BLaER1 (cell line): ENCODE data around the gene NAV3.

Experiments used
- H3K27ac ChIP-seq: shearing (Covaris generic); formaldehyde crosslinking; 2 replicates; pipeline ENCODE4 v1.8.1; 2022
- H3K27me3 ChIP-seq: shearing (Covaris generic); formaldehyde crosslinking; 2 replicates; pipeline ENCODE4 v1.8.1; 2022
- H3K36me3 ChIP-seq: shearing (Covaris generic); formaldehyde crosslinking; 2 replicates; pipeline ENCODE4 v1.8.1; 2022
- H3K4me1 ChIP-seq: shearing (Covaris generic); formaldehyde crosslinking; 2 replicates; pipeline ENCODE4 v1.8.1; 2022
- H3K4me2 ChIP-seq: shearing (Covaris generic); formaldehyde crosslinking; 2 replicates; pipeline ENCODE4 v1.8.1; 2022
- H3K4me3 ChIP-seq: shearing (Covaris generic); formaldehyde crosslinking; 2 replicates; pipeline ENCODE4 v1.8.1; 2022
- H3K9ac ChIP-seq: shearing (Covaris generic); formaldehyde crosslinking; 2 replicates; pipeline ENCODE4 v1.8.1; 2022
- H3K9me3 ChIP-seq: shearing (Covaris generic); formaldehyde crosslinking; 2 replicates; pipeline ENCODE4 v1.8.1; 2022
- H4K20me1 ChIP-seq: shearing (Covaris generic); formaldehyde crosslinking; 2 replicates; pipeline ENCODE4 v1.8.1; 2022
- Cebpa-rat ChIP-seq: shearing (Covaris generic); IDR thresholded peaks from 2 replicates; pipeline ENCODE4 v1.8.1; 2022

Gene NAV3

GRCh38 chr12:77941401-77941800 is 110.7 kb downstream of the NAV3 start:
- Histone ChIP-seq H3K27me3 (no peaks in the 10 kb centered on the region), H3K4me2 (no peak overlapping the region), H3K4me1 (0 out of 2 replicates have a peak, but pooled peaks cover 4% of the 10 kb centered on the region), H3K4me3 (no peak overlapping the region), H3K9ac (no peak overlapping the region), H3K27ac (no peak overlapping the region), H3K36me3 (no peaks in the 10 kb centered on the region), H3K9me3 (no peaks in the 10 kb centered on the region), H4K20me1 (no peaks in the 10 kb centered on the region)
- TF ChIP-seq Cebpa-rat, result no peak

GRCh38 chr12:77943466-77943865 is 112.8 kb downstream of the NAV3 start:
- Histone ChIP-seq H4K20me1 (no peaks in the 10 kb centered on the region), H3K9ac (no peak overlapping the region), H3K27ac (no peak overlapping the region)

GRCh38 chr12:77946541-77947061 is 115.9 kb downstream of the NAV3 start:
- Histone ChIP-seq H3K9me3 (no peaks in the 10 kb centered on the region), H4K20me1 (no peaks in the 10 kb centered on the region), H3K27ac (no peak overlapping the region), H3K36me3 (no peaks in the 10 kb centered on the region), H3K27me3 (no peaks in the 10 kb centered on the region), H3K9ac (no peak overlapping the region), H3K4me2 (no peak overlapping the region), H3K4me1 (no peaks in the 10 kb centered on the region), H3K4me3 (no peak overlapping the region)
- TF ChIP-seq Cebpa-rat, result no peak

More at GRCh38 chr12:77943466-77943865, 112.8 kb downstream of the NAV3 start:
- no peak overlapping the region for H3K4me2 ChIP-seq
- no peak overlapping the region for H3K4me3 ChIP-seq
- no peaks in the 10 kb centered on the region for H3K27me3 ChIP-seq
- no peaks in the 10 kb centered on the region for H3K36me3 ChIP-seq
- TF ChIP-seq Cebpa-rat, result no peak
- H3K9me3 ChIP-seq, result no peaks in the 10 kb centered on the region
- 0 out of 2 replicates have a peak, but pooled peaks cover 4% of the 10 kb centered on the region for H3K4me1 ChIP-seq

- Histone ChIP-seq H4K20me1 (no peaks in the 10 kb centered on the region), H3K4me1 (no peaks in the 10 kb centered on the region), H3K27ac (no peak overlapping the region), H3K4me3 (no peak overlapping the region), H3K4me2 (no peak overlapping the region), H3K9ac (no peak overlapping the region), H3K27me3 (no peaks in the 10 kb centered on the region), H3K36me3 (no peaks in the 10 kb centered on the region), H3K9me3 (no peaks in the 10 kb centered on the region)
- TF ChIP-seq Cebpa-rat, result no peak
Observed at GRCh38 chr12:77947330-77947729, 116.6 kb downstream of the NAV3 start.

GRCh38 chr12:77947746-77948145 is 117.1 kb downstream of the NAV3 start:
- H3K4me3 ChIP-seq, result no peak overlapping the region
- no peak for TF ChIP-seq Cebpa-rat
- H3K27ac ChIP-seq, result no peak overlapping the region
- H4K20me1 ChIP-seq, result no peaks in the 10 kb centered on the region
- H3K9me3 ChIP-seq, result no peaks in the 10 kb centered on the region
- no peak overlapping the region for H3K9ac ChIP-seq
- no peak overlapping the region for H3K4me2 ChIP-seq
- no peaks in the 10 kb centered on the region for H3K27me3 ChIP-seq
- H3K4me1 ChIP-seq, result no peaks in the 10 kb centered on the region
- H3K36me3 ChIP-seq, result no peaks in the 10 kb centered on the region

GRCh38 chr12:77949943-77950342 is 119.2 kb downstream of the NAV3 start:
- no peak for TF ChIP-seq Cebpa-rat
- Histone ChIP-seq H3K9ac (no peak overlapping the region), H3K4me1 (no peaks in the 10 kb centered on the region), H4K20me1 (no peaks in the 10 kb centered on the region), H3K9me3 (no peaks in the 10 kb centered on the region), H3K4me2 (no peak overlapping the region), H3K4me3 (no peak overlapping the region), H3K36me3 (no peaks in the 10 kb centered on the region), H3K27ac (no peak overlapping the region), H3K27me3 (no peaks in the 10 kb centered on the region)

GRCh38 chr12:77953528-77954205 is 123.0 kb downstream of the NAV3 start:
- no peak overlapping the region for H3K4me2 ChIP-seq
- H3K36me3 ChIP-seq, result no peaks in the 10 kb centered on the region
- no peaks in the 10 kb centered on the region for H3K27me3 ChIP-seq
- H4K20me1 ChIP-seq, result no peaks in the 10 kb centered on the region
- no peak overlapping the region for H3K27ac ChIP-seq
- no peak overlapping the region for H3K4me3 ChIP-seq
- TF ChIP-seq Cebpa-rat, result no peak
- no peaks in the 10 kb centered on the region for H3K4me1 ChIP-seq
- H3K9me3 ChIP-seq, result no peaks in the 10 kb centered on the region
- no peak overlapping the region for H3K9ac ChIP-seq

GRCh38 chr12:77954206-77954555 is 123.5 kb downstream of the NAV3 start:
- Histone ChIP-seq H3K9me3 (no peaks in the 10 kb centered on the region), H3K4me2 (no peak overlapping the region), H3K4me3 (no peak overlapping the region), H3K36me3 (no peaks in the 10 kb centered on the region), H3K9ac (no peak overlapping the region), H3K27ac (no peak overlapping the region), H3K4me1 (no peaks in the 10 kb centered on the region), H3K27me3 (no peaks in the 10 kb centered on the region), H4K20me1 (no peaks in the 10 kb centered on the region)
- no peak for TF ChIP-seq Cebpa-rat

GRCh38 chr12:77957062-77957461 is 126.4 kb downstream of the NAV3 start:
- no peak overlapping the region for H3K27ac ChIP-seq
- no peaks in the 10 kb centered on the region for H3K36me3 ChIP-seq
- H3K9me3 ChIP-seq, result no peaks in the 10 kb centered on the region
- H4K20me1 ChIP-seq, result no peaks in the 10 kb centered on the region
- no peak overlapping the region for H3K4me2 ChIP-seq
- H3K9ac ChIP-seq, result no peak overlapping the region
- H3K4me3 ChIP-seq, result no peak overlapping the region
- H3K27me3 ChIP-seq, result no peaks in the 10 kb centered on the region
- no peak for TF ChIP-seq Cebpa-rat
- H3K4me1 ChIP-seq, result no peaks in the 10 kb centered on the region

GRCh38 chr12:77963576-77964178 is 133.0 kb downstream of the NAV3 start:
- no peak for TF ChIP-seq Cebpa-rat
- no peaks in the 10 kb centered on the region for H3K4me1 ChIP-seq
- no peaks in the 10 kb centered on the region for H3K36me3 ChIP-seq
- H3K9ac ChIP-seq, result no peak overlapping the region
- H4K20me1 ChIP-seq, result no peaks in the 10 kb centered on the region
- no peaks in the 10 kb centered on the region for H3K9me3 ChIP-seq
- no peaks in the 10 kb centered on the region for H3K27me3 ChIP-seq
- H3K4me3 ChIP-seq, result no peak overlapping the region
- H3K4me2 ChIP-seq, result no peak overlapping the region
- no peak overlapping the region for H3K27ac ChIP-seq
